ENCODE results near the gene STRBP. TPM values are rescaled to one million over a fixed set of nuclear protein-coding genes. Genes with fewer than 3 reads are reported as not detected.

The STRBP gene
- total and polyA plus RNA-seq, 2 of the 4 experiments (the other 2 are of a cell fraction), result 2.1 to 2.5 TPM

DNA sequence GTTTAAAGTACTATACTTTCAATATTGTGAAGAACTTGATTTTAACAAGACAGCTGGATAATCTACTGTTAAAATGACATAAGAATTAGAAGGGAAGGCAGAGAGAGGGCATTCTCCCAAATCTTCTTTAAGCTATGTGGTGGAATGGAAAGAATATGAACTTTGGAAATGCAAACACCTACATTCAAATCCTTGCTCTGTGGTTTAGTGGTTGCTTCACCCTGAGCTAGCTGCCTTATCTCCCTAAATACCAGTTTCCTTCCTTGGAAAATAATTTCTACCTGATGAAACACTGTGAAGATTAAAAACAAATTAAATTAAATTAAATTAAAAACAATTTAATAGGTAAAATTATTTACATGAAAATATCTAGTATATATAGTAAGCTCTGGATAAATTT is 136.4 kb downstream of the STRBP start:
- dilution Hi-C loops (cut with HindIII; ENCODE audit: low sequenced_read_pairs, unreplicated experiment) (no loop called here), in situ Hi-C loops (cut with MboI; ENCODE audit: low sequenced_read_pairs) (no loop called here), intact Hi-C loops (cut with micrococcal nuclease) (no loop called here)
- Histone ChIP-seq H3K79me1 (ENCODE audit: low read depth in 1 of 2, low read length in 2 of 2) (no peaks in the 10 kb centered on the region), H2BK120ac (ENCODE audit: low read depth, low read length) (no peak overlapping the region), H4K91ac (ENCODE audit: insufficient read depth, low read depth, low read length) (no peak overlapping the region), H2AK9ac (replicated peaks; ENCODE audit: low read depth, low read length, poor library complexity) (no peak overlapping the region), H3K9me1 (ENCODE audit: insufficient read depth, low read length) (no peaks in the 10 kb centered on the region), H2BK5ac (ENCODE audit: low read depth, low read length, poor library complexity, severe bottlenecking) (no peak overlapping the region), H2AK5ac (ENCODE audit: low read depth, low read length) (no peak overlapping the region), H3K4me3 (ENCODE audit: insufficient read depth, low read depth, low read length) (no peak overlapping the region), H3K23ac (ENCODE audit: low read depth, low read length) (no peak overlapping the region), H3K9ac (ENCODE audit: low read depth, low read length) (no peak overlapping the region), H4K5ac (ENCODE audit: low read depth, low read length) (no peak overlapping the region), H3K9me3 (ENCODE audit: control insufficient read depth, insufficient read depth, low read length) (no peaks in the 10 kb centered on the region), H4K20me1 (ENCODE audit: insufficient read depth, low read length) (no peaks in the 10 kb centered on the region), H4K8ac (ENCODE audit: low read depth in 2 of 2, low read length in 2 of 2) (no peak overlapping the region), H2BK15ac (ENCODE audit: low read depth, low read length) (no peak overlapping the region), H3K4ac (ENCODE audit: low read depth, low read length) (no peak overlapping the region), H3K27me3 (ENCODE audit: control insufficient read depth, insufficient read depth, low read length) (no peaks in the 10 kb centered on the region), H3K18ac (ENCODE audit: low read depth, low read length) (no peak overlapping the region), H2BK20ac (ENCODE audit: low read depth, low read length) (no peak overlapping the region), H3K36me3 (ENCODE audit: control insufficient read depth, insufficient read depth, low read length) (no peaks in the 10 kb centered on the region), H3K4me2 (ENCODE audit: low read depth, low read length) (no peak overlapping the region), H3K4me1 (ENCODE audit: control insufficient read depth, insufficient read depth, low read length) (peaks cover 2% of the 10 kb centered on the region), H2AFZ (replicated peaks; ENCODE audit: low read length, poor library complexity) (no peak overlapping the region), H3K27ac (ENCODE audit: insufficient read depth, low read length) (no peak overlapping the region), H3K14ac (replicated peaks; ENCODE audit: low read depth, low read length) (no peak overlapping the region), H3K56ac (ENCODE audit: extremely low read depth, insufficient read depth, low read length) (no peak overlapping the region)
- no TSS peak for BruUV-seq (replicated peaks)
- ChIA-PET CTCF (interaction anchor here (0.5 kb wide), 1 partner anchor 10 kb away, joined by 3 read pairs; no protein-coding TSS in a partner anchor), POLR2A (ENCODE audit: unreplicated experiment) (interaction anchor here (0.6 kb wide), 1 partner anchor 28 kb away, joined by 8 read pairs; no protein-coding TSS in a partner anchor)
- DNase-seq (no peak), ATAC-seq (ENCODE audit: low read depth) (no peak)
- TF ChIP-seq MXI1 (IDR thresholded peaks at IDR 0.05; ENCODE audit: borderline replicate concordance, low read depth, low read length) (no peak), CEBPB (IDR thresholded peaks at IDR 0.05; ENCODE audit: low read depth, low read length) (peak; percentile 24; the same call in 1 of the 2 replicates)

All from IMR-90 (cell line).